Transverse colon (tissue), 4 donors: ENCODE measurements around the gene RAD9A. TPM values are rescaled to one million over a fixed set of nuclear protein-coding genes. Genes with fewer than 3 reads are reported as not detected.

Experiments
- DNase-seq: peaks from one replicate; pipeline ENCODE4 v3.0.0-alpha.2; 2019
- H3K27ac ChIP-seq, 4 donors: fragments of 200-600 bp; sonication (generic); 2 replicates each; pipeline ENCODE4 v1.5.1; 2016 to 2018; ENCODE audit warnings: inconsistent platforms in 4 of 4
- H3K27me3 ChIP-seq: fragments of 200-600 bp; sonication (generic); 2 replicates; pipeline ENCODE4 v1.5.1; 2017; ENCODE audit warnings: inconsistent platforms
- H3K36me3 ChIP-seq, 4 donors: fragments of 200-600 bp; sonication (generic); 2 replicates each; pipeline ENCODE4 v1.5.1; 2017 to 2019; ENCODE audit warnings: inconsistent platforms in 4 of 4
- H3K4me1 ChIP-seq, 4 donors: fragments of 200-600 bp; sonication (generic); 2 replicates each; pipeline ENCODE4 v1.5.1; 2017 to 2020; ENCODE audit warnings: inconsistent platforms in 4 of 4
- H3K4me3 ChIP-seq, 4 donors: fragments of 200-600 bp; sonication (generic); 1 replicate in 1 of 4; 2 replicates in 3 of 4; pipeline versions ENCODE4 v1.5.1 to v1.6.1; 2017 to 2019; ENCODE audit warnings: inconsistent platforms in 4 of 4
- H3K9me3 ChIP-seq, 2 donors: fragments of 200-600 bp; sonication (generic); 2 replicates each; pipeline ENCODE4 v1.5.1; 2017 to 2019; ENCODE audit warnings: inconsistent platforms in 2 of 2
- CTCF ChIP-seq, 5 experiments: fragments of 200-600 bp in 3 of 5; fragments of 450-650 bp in 2 of 5; sonication (generic) in 3 of 5; IDR thresholded peaks; 1 replicate in 2 of 5; 2 replicates in 3 of 5; pipeline ENCODE4 v1.5.1; 2016 to 2017; ENCODE audit warnings: antibody characterized with exemption in 5 of 5, inconsistent platforms in 3 of 5, mild to moderate bottlenecking in 2 of 5, moderate library complexity in 1 of 5
- EP300 ChIP-seq: sonication (generic); formaldehyde crosslinking; IDR thresholded peaks from one replicate; pipeline ENCODE4 v1.6.1; 2017; ENCODE audit warnings: antibody characterized with exemption, low read depth
- POLR2A ChIP-seq: fragments of 450-650 bp; IDR thresholded peaks from one replicate; pipeline ENCODE4 v1.6.1; 2016; ENCODE audit warnings: antibody characterized with exemption, mild to moderate bottlenecking, moderate library complexity
- POLR2AphosphoS5 ChIP-seq, 3 donors: sonication (generic); formaldehyde crosslinking; IDR thresholded peaks; one replicate each; pipeline ENCODE4 v1.6.1; 2016; ENCODE audit warnings: antibody characterized with exemption in 3 of 3
- WGBS, 2 donors: methylation state at CpG; one replicate each; pipeline ENCODE4 v1.1.5; 2018; ENCODE audit warnings: low coverage in 1 of 2; 5-methylcytosine and 5-hydroxymethylcytosine counted together
- in situ Hi-C, 4 donors: fragments of 200-750 bp; cut with MboI; loops; one replicate each; pipeline versions ENCODE4 v1.15.0 to v1.15.1; 2017; ENCODE audit warnings: low sequenced_read_pairs in 3 of 4, low pct_ligation_motif_present in 1 of 4, low pct_unique_long_range_greater_than_20kb in 1 of 4
- intact Hi-C: fragments of 100-400 bp; cut with DNase I; formaldehyde crosslinking; loops from one replicate; pipeline ENCODE4 v1.15.1; 2023; ENCODE audit warnings: low total_unique reads
- total RNA-seq, 4 donors: library from RNA; depleted of rRNA; stranded (reverse); fragments of >200 nt; gene quantifications; one replicate each; pipeline ENCODE4 v1.1.0, GENCODE V29; 2016

The RAD9A gene
- total RNA-seq, 4 donors from 2014 or later: 37.8 to 470 (median 95.3) TPM

GRCh38 chr11:67396587-67397389, 5.0 kb downstream of the RAD9A start:
- intact Hi-C loops (no loop called here), in situ Hi-C loops (loop anchor here in 3 of 4 donors (10.0 to 25.0 kb wide), 2 partner anchors 88 to 134 kb away; partner anchors contain the start of genes AIP (in 2 of the 3) and GRK2 (in 1 of the 3))
- 58 to 100% methylated on average over 1 to 13 of the region's 13 CpGs for WGBS, 2 donors
- no peaks in the 10 kb centered on the region for H3K27me3 ChIP-seq
- H3K4me1 ChIP-seq: peaks cover 19 to 43% (median 30%) of the 10 kb centered on the region in 4 donors
- no peak overlapping the region for H3K27ac ChIP-seq
- no peak overlapping the region for H3K4me3 ChIP-seq
- H3K36me3 ChIP-seq: peaks cover 0 to 24% (median 9%) of the 10 kb centered on the region in 4 donors
- TF ChIP-seq POLR2AphosphoS5 (IDR thresholded peaks at IDR 0.05): peak in 1 of 3 donors; percentile 21
- TF ChIP-seq POLR2A: no peak
- DNase-seq: no peak
- no peaks in the 10 kb centered on the region for H3K9me3 ChIP-seq

GRCh38 chr11:67397536-67397935, 5.8 kb downstream of the RAD9A start:
- no peak for DNase-seq
- H3K36me3 ChIP-seq: peaks cover 0 to 24% (median 9%) of the 10 kb centered on the region in 4 donors
- H3K4me3 ChIP-seq: no peak overlapping the region
- no peaks in the 10 kb centered on the region for H3K9me3 ChIP-seq
- 82% methylated on average over 6 of the region's 6 CpGs; no CpG with 5 or more reads in 1 of the 2 donors for WGBS, 2 donors
- no peak overlapping the region for H3K27ac ChIP-seq
- TF ChIP-seq POLR2A (peak; percentile 10), CTCF (IDR thresholded peaks at IDR 0.05) (no peak)
- peaks cover 23 to 46% (median 32%) of the 10 kb centered on the region in 4 donors for H3K4me1 ChIP-seq
- intact Hi-C loops (no loop called here), in situ Hi-C loops (loop anchor here in 3 of 4 donors (10.0 to 25.0 kb wide), 2 partner anchors 87 to 135 kb away; partner anchors contain the start of genes AIP (in 2 of the 3) and GRK2 (in 1 of the 3))
- H3K27me3 ChIP-seq: no peaks in the 10 kb centered on the region

DNA sequence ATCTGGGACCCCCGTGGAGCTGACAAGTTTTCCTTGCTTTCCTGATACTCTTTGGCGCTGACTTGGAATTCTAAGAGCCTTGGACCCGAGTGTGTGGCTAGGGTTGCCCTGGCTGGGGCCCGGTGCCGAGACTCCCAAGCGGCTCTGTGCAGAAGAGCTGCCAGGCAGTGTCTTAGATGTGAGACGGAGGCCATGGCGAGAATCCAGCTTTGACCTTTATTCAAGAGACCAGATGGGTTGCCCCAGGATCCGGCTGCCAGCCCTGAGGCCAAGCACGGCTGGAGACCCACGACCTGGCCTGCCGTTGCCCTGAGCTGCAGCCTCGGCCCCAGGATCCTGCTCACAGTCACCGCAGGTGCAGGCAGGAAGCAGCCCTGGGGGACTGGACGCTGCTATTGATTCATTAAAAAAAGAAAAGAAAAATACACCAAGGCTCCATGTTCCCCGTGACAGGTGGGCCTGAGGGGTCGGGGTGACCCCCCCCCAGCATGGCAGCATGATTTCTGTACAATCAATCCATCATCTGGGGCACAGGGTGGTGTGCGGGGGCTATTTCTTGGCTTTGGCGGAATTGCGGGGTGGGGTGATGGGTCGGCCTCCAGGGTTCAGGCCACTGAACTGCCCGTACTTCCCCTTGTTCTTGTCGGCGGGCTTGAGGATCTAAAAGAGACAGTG, 6.3 kb downstream of the RAD9A start:
- TF ChIP-seq POLR2AphosphoS5 (IDR thresholded peaks at IDR 0.05): no peak
- no peak for TF ChIP-seq EP300
- no peak for TF ChIP-seq CTCF (IDR thresholded peaks at IDR 0.05)
- no peak for TF ChIP-seq POLR2A
- in situ Hi-C loops: loop anchor here in 3 of 4 donors (10.0 to 25.0 kb wide), 2 partner anchors 87 to 136 kb away; partner anchors contain the start of genes AIP (in 2 of the 3) and GRK2 (in 1 of the 3)
- no peak overlapping the region for H3K27ac ChIP-seq
- H3K4me3 ChIP-seq: no peak overlapping the region
- WGBS, 2 donors: 78% methylated on average over 23 of the region's 24 CpGs; no CpG with 5 or more reads in 1 of the 2 donors
- intact Hi-C loops: no loop called here
- DNase-seq: no peak
- H3K4me1 ChIP-seq: peaks cover 20 to 42% (median 31%) of the 10 kb centered on the region in 4 donors
- H3K9me3 ChIP-seq: no peaks in the 10 kb centered on the region
- H3K27me3 ChIP-seq: no peaks in the 10 kb centered on the region
- peaks cover 0 to 24% (median 9%) of the 10 kb centered on the region in 4 donors for H3K36me3 ChIP-seq

- H3K4me3 ChIP-seq: no peak overlapping the region
- intact Hi-C loops: no loop called here
- H3K27ac ChIP-seq: no peak overlapping the region
- peaks cover 0 to 24% (median 9%) of the 10 kb centered on the region in 4 donors for H3K36me3 ChIP-seq
- H3K9me3 ChIP-seq: no peaks in the 10 kb centered on the region
- in situ Hi-C loops: loop anchor here in 3 of 4 donors (10.0 to 25.0 kb wide), 2 partner anchors 86 to 137 kb away; partner anchors contain the start of genes AIP (in 2 of the 3) and GRK2 (in 1 of the 3)
- no peaks in the 10 kb centered on the region for H3K27me3 ChIP-seq
- DNase-seq: no peak
- peaks cover 20 to 38% (median 30%) of the 10 kb centered on the region in 4 donors for H3K4me1 ChIP-seq
- peak in 1 of 3 donors; percentile 7 for TF ChIP-seq POLR2AphosphoS5 (IDR thresholded peaks at IDR 0.05)
- TF ChIP-seq EP300: no peak
- 73 to 88% methylated on average over 3 to 27 of the region's 31 CpGs for WGBS, 2 donors
These were observed 7.1 kb downstream of the RAD9A start for GRCh38 chr11:67398661-67399563.
